ENCODE data around the gene TMEM97.

- TF ChIP-seq CTCF (IDR thresholded peaks at IDR 0.05) (no peak), POLR2AphosphoS5 (IDR thresholded peaks at IDR 0.05) (no peak), POLR2A (IDR thresholded peaks at IDR 0.05) (no peak)
Observed at GRCh38 chr17:28363186-28363585, 44.2 kb downstream of the TMEM97 start.

Measured in stomach (tissue), 4 donors.